ENCODE data around the gene SPRY2.
"Not testable (repeated sequence)": the region's sequence is repeated elsewhere in the genome, so short reads cannot be mapped to it uniquely, and the experiment has no call there.

The SPRY2 gene

GRCh38 chr13:80348314-80348713, 7.4 kb upstream of the SPRY2 start:
- DNase-seq = no peak

GRCh38 chr13:80345771-80346510, 5.0 kb upstream of the SPRY2 start:
- no peak for DNase-seq

GRCh38 chr13:80344032-80344431, 3.1 kb upstream of the SPRY2 start:
- not testable (repeated sequence) for DNase-seq

- peak in 3 of 4 experiments; percentile 11 to 39 (median 13) for DNase-seq
These were observed 1.8 kb upstream of the SPRY2 start for GRCh38 chr13:80342471-80343371.

DNA sequence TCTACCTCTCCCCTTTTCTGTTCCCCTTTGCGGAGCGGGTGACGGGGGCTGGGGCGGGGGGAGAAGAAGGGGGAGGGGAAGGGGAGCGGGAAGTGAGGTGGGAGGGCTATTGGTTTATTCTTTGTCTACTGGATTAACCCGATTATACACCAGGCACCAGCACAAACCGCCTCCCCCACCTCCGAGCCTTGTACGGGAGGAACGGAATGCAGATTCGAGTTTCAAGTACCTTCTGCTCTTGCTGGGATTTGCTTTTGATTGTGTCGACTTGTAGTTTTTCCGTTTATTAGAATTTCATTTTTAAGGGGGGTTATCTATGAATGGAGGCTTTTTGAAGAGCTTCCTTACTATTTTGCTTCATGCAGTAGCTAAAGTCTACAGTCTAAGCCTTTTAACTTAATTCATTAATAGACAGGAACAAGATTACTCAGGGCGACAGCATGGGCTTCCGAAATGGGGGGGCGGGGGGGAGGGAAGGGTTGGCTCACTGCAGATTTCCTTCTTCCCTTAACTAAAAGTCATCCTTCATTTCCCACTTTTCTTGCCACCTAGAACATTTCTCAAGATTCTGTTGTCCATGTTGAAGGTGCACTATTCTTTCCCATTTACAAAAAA, 937 bp upstream of the SPRY2 start:
- no peak for DNase-seq

GRCh38 chr13:80340651-80341100, 250 bp downstream of the SPRY2 start:
- no peak for DNase-seq

- DNase-seq = no peak
These were observed 845 bp downstream of the SPRY2 start for GRCh38 chr13:80339912-80340650.

GRCh38 chr13:80339563-80339911, 1.4 kb downstream of the SPRY2 start:
- no peak for DNase-seq

GRCh38 chr13:80338781-80339562, 2.0 kb downstream of the SPRY2 start:
- no peak for DNase-seq

DNA sequence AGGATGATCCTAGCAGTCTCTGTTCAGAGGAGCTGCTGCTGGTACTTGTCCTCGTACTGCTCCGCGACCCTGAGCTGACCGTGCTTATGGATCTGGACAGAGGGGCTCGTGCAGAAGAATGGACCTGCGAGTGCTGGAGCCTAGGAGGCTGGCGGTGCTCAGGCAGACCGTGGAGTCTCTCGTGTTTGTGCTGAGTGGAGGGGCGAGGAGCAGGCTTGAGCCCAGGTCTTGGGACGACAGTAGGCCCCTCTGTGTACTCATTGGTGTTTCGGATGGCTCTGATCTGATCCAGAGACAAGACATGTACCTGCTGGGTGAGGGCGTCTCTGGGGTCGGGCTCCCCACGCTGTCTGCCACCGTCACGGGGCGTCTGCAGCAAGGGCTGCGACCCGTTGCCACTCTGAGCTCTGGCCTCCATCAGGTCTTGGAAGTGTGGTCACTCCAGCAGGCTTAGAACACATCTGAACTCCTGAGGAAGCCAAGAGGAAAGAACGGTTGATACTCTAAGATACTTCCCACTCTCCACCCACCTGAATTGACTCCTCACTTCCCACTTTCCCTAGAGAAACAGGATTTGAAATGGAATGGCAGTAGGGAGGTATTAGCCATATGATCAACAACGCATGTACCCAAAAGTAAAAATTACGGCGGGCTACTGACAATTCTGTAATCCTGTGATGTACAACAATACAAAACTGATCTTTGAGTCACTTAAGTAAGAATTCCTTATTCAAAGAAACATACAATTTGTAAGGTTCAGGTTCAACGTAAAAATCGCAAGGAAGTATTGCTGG, 3.4 kb downstream of the SPRY2 start:
- no peak for DNase-seq

GRCh38 chr13:80336776-80337287, 4.1 kb downstream of the SPRY2 start:
- no peak for DNase-seq

GRCh38 chr13:80336370-80336769, 4.6 kb downstream of the SPRY2 start:
- no peak for DNase-seq

DNA sequence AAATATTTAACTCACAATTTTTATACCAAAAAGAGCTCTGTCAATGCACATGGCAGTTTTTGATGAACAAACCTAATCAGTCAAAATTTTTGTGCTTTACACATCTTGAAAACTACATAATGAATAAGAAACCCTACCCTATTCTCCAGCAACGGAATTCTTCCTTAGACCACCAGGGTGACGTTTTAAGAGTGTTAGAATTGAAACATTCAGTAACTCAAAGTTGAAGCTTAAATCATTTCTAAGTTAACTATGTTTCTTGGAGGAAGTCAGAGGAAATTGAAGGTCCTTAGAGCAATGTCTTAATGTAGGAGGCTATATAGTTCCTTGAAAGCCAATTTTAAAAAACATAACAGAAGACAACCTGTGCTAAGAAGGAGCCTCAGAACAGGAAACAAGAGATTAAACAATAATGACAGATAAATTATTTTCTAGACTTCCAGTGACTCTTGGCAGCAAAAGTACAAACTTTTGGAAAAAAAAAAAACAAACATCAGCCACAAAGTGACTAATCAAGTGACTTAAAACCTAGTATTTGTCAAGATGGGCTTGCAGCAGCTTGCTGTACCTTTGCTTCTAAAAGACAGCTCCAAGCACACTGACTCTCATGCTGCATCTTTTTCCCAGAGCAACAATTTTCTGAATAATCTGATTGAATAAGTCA, 6.2 kb downstream of the SPRY2 start:
- DNase-seq = no peak

- no peak for DNase-seq
These were observed 8.9 kb downstream of the SPRY2 start for GRCh38 chr13:80331984-80332383.

DNA sequence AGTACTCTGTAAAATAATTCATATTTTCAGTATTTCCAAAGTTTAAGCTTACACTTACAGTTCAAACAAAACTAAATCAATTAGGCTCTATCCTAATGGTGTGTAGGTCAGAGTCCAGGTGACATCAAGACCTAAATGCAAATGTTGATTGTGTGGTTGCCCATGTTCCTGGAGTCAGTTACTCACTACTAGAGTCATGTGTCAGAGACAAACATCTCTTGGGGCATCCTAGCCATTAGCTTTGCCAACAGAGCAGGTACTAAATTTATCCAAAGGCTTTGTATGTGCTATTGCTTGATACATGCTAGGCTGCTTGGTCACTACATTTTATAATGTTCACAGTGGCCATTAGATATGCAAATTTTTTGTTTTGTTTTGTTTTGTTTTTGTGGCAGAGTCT, 11.7 kb downstream of the SPRY2 start:
- DNase-seq = no peak

GRCh38 chr13:80319004-80319403, 21.9 kb downstream of the SPRY2 start:
- DNase-seq = no peak

DNA sequence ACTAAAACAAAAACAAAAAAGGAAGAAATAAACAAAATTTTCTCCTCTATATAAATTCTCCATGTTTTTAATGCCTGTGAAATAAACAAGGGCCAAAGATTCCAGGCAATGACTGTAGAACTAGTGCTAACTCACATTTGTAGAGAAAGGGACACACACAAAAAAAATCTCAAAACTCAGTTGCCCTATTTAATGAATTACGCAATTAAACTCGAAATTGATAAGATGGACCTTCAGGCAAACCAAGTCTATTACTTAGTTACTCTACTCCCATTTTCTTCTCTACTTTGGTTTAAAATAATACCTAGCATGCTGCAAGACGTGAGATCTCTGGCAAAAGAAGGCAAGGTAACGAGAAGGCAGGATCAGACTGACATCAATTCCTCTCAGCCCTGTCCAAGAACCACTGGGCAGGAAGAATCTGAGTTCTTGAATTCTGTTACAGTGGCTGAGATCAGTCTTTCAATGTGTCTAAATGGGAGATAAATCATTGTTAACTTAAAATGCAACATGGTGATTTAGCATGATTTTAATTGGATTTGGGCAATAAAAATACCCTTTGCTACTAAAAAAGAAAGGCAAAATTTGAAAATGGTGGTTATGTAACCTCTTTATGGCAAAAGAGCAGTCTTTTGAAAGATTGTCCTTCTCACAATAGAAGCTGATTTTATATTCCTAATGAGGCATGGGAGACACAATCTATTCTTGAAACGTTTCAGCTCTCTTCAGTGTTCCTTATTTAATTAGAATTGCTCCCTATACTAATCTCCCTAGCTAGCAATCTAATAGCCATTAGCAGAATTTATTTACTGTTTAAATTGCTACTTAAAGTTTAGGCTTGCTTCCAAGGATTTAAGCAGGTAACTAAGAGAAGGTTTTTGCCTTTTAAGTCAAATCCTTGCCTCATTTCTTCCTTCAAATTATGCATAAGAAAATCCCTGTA, 25.9 kb downstream of the SPRY2 start:
- DNase-seq = no peak

- DNase-seq = no peak
These were observed 27.2 kb downstream of the SPRY2 start for GRCh38 chr13:80313668-80314256.

- DNase-seq = no peak
These were observed 28.0 kb downstream of the SPRY2 start for GRCh38 chr13:80312967-80313366.
